Stimulated activated naive CD8-positive, alpha-beta T cell treated with anti-CD3 and anti-CD28 coated beads, Interleukin-15, amount 100 ng/mL, for 72 hours (primary cell): Measurements from ENCODE around the gene CC2D2A.

ENCODE experiments used
- ATAC-seq: fragments of 150-1000 bp; cut with Tn5 transposase; 2 replicates; pipeline ENCODE4 v1.10.0; 2021; ENCODE audit warnings: mild to moderate bottlenecking, moderate library complexity
- DNase-seq, 2 donors: peaks; one replicate each; pipeline ENCODE4 v3.0.0; 2021 to 2022
- H3K27ac Mint-ChIP-seq, 2 donors: one replicate each; pipeline ENCODE4 v1.8.0; 2022; ENCODE audit warnings: mild to moderate bottlenecking in 2 of 2, mixed read lengths in 2 of 2, moderate library complexity in 2 of 2
- H3K27me3 Mint-ChIP-seq: one replicate; pipeline ENCODE4 v1.8.0; 2022; ENCODE audit warnings: mixed read lengths
- H3K4me1 Mint-ChIP-seq: one replicate; pipeline ENCODE4 v1.8.0; 2022; ENCODE audit warnings: mild to moderate bottlenecking, mixed read lengths
- H3K4me3 Mint-ChIP-seq, 2 donors: one replicate each; pipeline ENCODE4 v1.8.0; 2022; ENCODE audit warnings: mild to moderate bottlenecking in 2 of 2, mixed read lengths in 2 of 2, moderate library complexity in 1 of 2
- H3K9me3 Mint-ChIP-seq, 2 donors: one replicate each; pipeline ENCODE4 v1.8.0; 2022; ENCODE audit warnings: mixed read lengths in 2 of 2

CC2D2A gene

DNA sequence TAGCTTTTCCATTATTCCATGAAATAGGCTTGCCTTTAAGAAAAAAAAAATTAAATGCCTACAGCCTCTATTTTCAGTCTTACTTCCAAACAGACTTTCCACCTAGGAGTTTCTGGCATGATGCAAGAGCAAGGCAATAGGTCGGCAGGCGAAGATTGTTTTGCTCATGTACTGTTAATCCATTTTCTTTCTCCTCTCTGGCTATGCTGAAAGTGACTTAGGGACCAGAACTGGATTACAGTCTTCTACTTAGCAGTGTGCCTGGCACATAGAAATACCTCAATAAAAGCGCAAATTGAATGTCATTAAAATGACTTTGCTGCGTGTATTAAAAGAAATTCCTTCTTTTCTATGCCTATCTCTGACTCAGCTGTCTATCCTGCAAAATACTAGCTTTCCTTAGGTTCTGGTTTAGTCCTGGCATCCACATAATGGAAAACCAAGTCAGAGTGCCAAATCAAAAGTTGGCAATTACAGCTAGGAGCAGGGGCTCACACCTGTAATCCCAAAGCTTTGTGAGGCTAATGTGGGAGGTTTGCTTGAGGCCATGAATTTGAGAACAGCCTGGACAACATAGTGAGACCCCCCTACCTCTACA, 51.9 kb downstream of the CC2D2A start:
- no peak overlapping the region for H3K4me3 Mint-ChIP-seq
- DNase-seq (no peak), ATAC-seq (no peak)
- H3K27me3 Mint-ChIP-seq, result no peaks in the 10 kb centered on the region
- no peak overlapping the region for H3K27ac Mint-ChIP-seq
- no peaks in the 10 kb centered on the region for H3K4me1 Mint-ChIP-seq
- peaks cover 13 to 22% of the 10 kb centered on the region in 2 donors for H3K9me3 Mint-ChIP-seq

DNA sequence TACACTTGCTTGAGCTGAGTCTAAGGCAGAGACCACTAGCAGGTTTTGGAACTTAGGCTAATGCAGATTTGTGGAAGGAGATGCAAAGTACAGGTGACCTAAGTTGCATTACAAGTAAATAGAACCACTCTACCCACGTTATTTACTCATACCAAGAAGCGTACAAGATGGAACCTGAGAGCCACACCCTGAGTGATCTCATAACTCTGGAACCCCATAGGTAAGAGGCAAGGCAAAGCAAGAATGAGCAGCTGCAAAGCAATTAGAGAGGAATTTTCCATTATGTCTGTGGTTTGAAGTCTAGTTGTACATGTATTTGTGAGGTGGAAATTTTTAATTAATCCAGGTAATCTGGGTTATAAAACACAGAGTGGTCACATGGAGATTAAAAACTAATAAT, 55.4 kb downstream of the CC2D2A start:
- DNase-seq (no peak), ATAC-seq (no peak)
- no peak overlapping the region for H3K27ac Mint-ChIP-seq
- H3K4me3 Mint-ChIP-seq, result no peak overlapping the region
- no peaks in the 10 kb centered on the region for H3K4me1 Mint-ChIP-seq
- H3K27me3 Mint-ChIP-seq, result no peaks in the 10 kb centered on the region
- no peaks in the 10 kb centered on the region for H3K9me3 Mint-ChIP-seq

DNA sequence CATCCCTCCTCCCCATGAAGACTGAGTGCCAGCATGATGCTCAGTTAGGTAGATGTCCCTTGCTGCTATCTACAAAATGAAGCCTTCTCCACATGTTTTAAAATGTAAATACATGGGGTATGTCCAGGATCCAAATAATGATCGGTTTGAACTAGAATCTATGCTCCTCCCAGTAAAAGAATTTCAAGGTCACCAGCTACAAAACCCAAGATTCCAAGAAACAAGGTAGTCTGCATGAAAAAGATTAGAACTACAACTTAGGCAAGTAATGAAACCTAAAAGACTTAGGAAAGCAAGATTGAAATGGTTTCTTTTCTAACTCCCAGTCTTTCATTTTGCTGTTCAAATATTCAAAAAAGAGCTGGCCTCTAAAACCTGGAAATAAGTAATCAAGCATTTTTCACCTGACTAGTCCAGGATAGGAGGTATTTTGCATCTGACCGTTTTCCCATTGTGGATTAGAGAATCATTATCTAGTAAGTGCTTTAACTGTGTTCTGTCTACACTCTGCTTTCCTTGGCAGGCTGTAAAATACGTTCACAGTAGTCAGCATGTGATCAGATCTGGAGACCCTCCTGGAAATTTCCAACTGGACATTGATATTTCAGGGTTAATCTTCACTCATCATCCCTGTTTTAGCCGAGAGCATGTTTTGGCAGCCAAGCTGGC, 57.4 kb downstream of the CC2D2A start:
- Mint-ChIP-seq H3K4me3 (no peak overlapping the region), H3K27me3 (no peaks in the 10 kb centered on the region), H3K27ac (no peak overlapping the region), H3K4me1 (no peaks in the 10 kb centered on the region), H3K9me3 (no peaks in the 10 kb centered on the region)
- no peak for ATAC-seq
- no peak for DNase-seq

DNA sequence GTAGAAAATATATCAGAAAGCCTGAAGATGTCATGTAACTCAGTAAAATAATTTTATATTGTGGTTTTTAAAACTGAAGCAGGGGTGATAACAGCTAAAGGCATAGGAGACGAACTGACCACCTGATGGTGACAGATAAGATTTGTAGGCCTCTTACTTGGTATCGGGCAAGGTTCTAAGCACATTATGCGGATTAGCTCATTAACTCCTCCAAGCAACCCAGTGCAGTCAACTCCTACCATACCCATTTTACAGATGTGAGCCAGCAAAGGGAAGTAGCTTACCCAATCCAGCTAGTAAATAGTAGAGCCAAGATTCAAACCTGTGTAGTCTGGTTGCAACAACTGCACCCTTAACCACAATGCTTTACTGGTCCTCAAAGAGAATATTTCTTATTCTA, 62.1 kb downstream of the CC2D2A start:
- ATAC-seq (no peak), DNase-seq (no peak)
- Mint-ChIP-seq H3K27me3 (no peaks in the 10 kb centered on the region), H3K27ac (no peak overlapping the region), H3K4me3 (no peak overlapping the region), H3K4me1 (no peaks in the 10 kb centered on the region), H3K9me3 (no peaks in the 10 kb centered on the region)

DNA sequence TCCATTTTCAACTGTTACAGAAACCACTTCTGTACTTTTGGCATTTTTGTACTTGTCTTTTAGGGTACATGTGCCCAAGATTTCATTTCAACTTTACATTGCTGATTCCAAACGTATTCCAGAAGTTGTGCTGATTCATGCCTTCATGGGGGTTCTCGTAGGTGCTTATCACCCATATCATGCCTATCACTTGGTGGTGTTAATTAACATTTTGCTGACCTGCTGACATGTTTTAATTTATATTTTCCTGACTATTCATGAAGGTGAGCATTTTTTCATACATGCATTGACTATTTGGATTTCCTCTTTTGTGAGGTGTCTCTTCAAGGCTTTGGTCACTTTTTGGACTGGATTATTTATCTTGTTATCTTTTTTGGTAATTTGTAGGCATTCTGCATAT, 64.1 kb downstream of the CC2D2A start:
- Mint-ChIP-seq H3K9me3 (no peaks in the 10 kb centered on the region), H3K4me3 (no peak overlapping the region), H3K27me3 (no peaks in the 10 kb centered on the region), H3K4me1 (no peaks in the 10 kb centered on the region), H3K27ac (peak overlapping the region in 1 of 2 donors; percentile 8)
- DNase-seq (no peak), ATAC-seq (no peak)

DNA sequence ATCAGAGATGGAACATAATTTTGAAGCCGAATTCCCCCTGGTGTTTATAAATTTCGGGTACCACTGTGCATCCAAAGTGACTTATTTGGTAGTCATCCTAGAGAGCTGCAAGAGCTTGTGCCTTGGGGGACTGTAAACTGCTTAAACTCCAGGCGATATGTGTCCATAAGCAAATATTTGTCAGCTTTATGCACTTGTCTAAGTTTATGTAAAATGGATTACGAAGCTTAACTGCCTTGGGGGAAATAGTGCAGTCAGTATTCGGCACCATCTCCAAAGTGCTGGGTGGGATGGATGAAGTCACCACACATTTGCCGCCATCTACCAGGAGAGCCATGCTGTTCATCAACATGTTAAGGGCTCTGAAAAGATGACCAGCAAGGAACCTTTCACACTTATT, 65.9 kb downstream of the CC2D2A start:
- H3K4me1 Mint-ChIP-seq, result no peaks in the 10 kb centered on the region
- H3K9me3 Mint-ChIP-seq, result no peaks in the 10 kb centered on the region
- H3K4me3 Mint-ChIP-seq, result no peak overlapping the region
- ATAC-seq (no peak), DNase-seq (no peak)
- H3K27ac Mint-ChIP-seq, result no peak overlapping the region
- no peaks in the 10 kb centered on the region for H3K27me3 Mint-ChIP-seq

DNA sequence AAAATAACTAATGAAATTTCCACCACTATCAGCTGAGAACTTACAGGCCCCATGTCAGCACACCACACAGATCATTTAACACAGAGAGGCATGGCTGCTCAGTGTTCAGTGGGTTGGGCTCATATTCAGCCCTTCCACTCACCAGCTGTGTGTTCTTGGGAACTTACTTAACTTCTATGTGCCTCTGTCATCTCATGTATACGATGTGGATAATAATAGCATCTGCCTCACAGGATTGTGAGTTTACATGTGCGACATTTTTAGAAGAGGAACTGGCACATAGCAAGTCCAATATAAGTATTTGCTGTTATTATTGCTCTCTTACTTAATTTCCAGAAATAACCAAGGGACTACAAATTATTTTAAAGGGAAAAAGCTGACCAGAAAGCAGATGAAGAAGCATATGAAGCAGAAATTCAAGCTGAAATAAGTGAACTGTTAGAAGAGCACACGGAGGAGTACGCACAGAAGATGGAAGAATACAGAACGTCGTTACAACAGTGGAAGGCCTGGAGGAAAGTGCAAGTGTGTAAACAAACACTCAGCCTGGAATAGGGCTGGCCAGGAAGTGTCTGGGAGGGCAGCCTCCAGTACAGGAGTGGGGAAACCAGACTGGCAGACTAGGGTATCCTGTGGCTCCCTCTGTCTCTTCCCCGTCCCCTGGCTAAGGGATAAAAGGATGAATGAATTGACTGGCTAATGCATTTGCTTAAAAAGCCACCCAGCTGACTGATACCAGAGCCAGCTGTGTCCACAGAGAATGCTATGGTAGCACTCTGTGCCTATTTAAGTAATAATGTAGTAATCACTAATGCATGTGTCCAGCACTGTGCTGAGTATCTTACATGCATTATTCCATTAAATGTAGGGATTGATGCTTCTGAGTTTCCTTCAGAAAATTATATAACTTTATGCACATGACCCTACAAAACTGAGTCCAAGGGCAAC, 67.1 kb downstream of the CC2D2A start:
- no peaks in the 10 kb centered on the region for H3K27me3 Mint-ChIP-seq
- H3K4me3 Mint-ChIP-seq, result no peak overlapping the region
- no peaks in the 10 kb centered on the region for H3K9me3 Mint-ChIP-seq
- no peak for ATAC-seq
- H3K4me1 Mint-ChIP-seq, result no peaks in the 10 kb centered on the region
- H3K27ac Mint-ChIP-seq, result no peak overlapping the region
- DNase-seq, result no peak

DNA sequence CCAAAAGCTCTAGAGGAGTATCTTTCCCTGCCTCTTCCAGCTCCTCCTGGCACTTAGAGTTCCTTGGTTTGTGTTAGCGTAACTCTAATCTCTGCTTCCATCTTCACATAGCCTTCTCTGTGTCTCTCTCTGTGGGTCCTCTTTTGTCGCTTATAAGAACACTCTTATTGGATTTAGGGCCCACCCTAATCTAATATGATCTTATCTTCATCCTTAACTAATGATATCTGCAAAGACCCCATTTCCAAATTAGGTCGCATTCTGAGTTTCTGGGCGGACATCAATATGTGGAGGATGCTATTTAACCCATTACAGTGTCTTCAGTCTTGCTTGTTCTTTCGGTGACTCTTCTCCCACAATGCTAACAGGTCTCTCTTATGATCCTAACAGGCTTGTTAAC, 72.3 kb downstream of the CC2D2A start:
- DNase-seq (no peak), ATAC-seq (no peak)
- Mint-ChIP-seq H3K27ac (no peak overlapping the region), H3K27me3 (no peaks in the 10 kb centered on the region), H3K4me3 (no peak overlapping the region), H3K4me1 (no peaks in the 10 kb centered on the region), H3K9me3 (no peaks in the 10 kb centered on the region)

DNA sequence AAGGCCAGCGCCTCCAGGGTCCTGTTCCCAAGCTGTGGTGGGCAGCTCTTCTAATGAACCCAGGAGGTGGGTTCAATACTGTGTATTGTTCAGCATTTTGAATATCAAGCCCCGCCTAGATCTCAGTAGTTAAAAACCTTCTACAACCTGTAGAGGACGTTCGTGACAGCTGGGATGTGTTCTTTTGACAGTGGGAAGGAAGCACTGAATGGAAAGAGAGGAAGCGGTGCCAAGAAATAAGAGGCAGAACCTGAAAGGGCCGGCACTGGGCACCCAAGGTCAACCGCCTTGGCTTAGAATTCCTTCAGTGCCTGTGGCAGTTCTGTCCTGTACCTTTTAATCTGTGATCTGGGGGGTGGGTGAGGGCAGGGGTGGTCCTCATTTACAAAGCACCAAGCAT, 73.1 kb downstream of the CC2D2A start:
- no peak for DNase-seq
- no peaks in the 10 kb centered on the region for H3K27me3 Mint-ChIP-seq
- peaks cover 7% of the 10 kb centered on the region for H3K4me1 Mint-ChIP-seq
- no peak overlapping the region for H3K4me3 Mint-ChIP-seq
- ATAC-seq, result no peak
- H3K9me3 Mint-ChIP-seq, result no peaks in the 10 kb centered on the region
- H3K27ac Mint-ChIP-seq, result no peak overlapping the region

DNA sequence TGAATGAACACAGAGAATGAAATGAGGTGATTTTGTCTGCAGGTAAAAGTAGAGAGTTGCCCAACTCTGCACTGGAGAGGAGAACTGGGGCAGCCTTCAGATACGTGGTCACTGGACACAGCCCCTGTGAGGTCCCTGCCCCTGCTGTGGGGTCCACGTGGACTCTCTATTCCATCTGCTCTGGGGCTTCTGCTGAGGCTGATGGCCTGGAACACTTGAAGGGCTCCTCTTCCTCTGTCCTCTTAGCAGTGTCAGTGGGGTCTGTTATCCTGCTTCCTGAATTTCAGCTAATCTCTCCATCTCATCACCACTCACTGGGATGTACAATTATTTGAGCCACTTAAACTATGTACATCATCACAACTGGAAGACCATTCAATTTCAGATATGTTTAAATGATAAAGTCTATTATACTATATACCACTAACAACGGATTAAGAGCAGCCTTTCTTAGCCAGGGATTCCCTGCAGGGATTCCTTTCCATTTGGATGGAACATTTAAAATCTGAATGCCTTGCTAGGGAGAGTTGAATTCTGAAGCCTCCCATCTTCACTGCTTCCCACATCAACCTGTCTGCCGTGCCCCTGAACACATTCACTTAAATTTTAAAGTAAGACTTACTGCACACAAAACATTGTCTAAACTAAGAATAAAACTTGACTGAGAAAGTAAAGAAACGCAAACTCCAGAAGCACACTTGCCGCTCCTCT, 74.0 kb downstream of the CC2D2A start:
- Mint-ChIP-seq H3K27ac (peak overlapping the region in 1 of 2 donors; percentile 18), H3K4me1 (peaks cover 13% of the 10 kb centered on the region), H3K9me3 (no peaks in the 10 kb centered on the region), H3K4me3 (no peak overlapping the region), H3K27me3 (no peaks in the 10 kb centered on the region)
- DNase-seq, result no peak
- no peak for ATAC-seq

DNA sequence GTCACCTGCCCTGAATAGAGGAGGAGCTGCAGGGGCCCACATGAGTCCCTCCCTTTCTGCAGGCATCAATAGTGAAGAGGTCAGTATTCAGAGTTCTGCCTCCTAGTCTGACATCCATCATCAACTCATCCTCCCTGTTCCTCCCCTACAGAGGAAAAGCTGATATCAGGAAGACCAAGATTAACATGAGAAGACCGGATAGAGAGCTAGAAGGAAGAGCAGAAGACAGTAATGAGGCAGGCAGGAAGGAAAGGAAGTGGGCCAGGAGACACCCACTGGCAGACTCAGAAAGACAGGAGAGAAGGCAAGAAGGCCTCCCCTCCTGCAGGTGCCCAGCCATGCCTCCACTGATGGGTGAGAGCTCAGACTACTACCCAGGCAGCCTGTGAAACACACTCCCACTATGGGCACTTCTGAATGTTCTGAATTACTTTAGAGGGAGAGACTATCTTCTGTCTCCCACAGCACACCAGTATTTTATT, 74.6 kb downstream of the CC2D2A start:
- Mint-ChIP-seq H3K27me3 (no peaks in the 10 kb centered on the region), H3K4me1 (peaks cover 13% of the 10 kb centered on the region), H3K4me3 (no peak overlapping the region), H3K9me3 (no peaks in the 10 kb centered on the region), H3K27ac (peak overlapping the region in 1 of 2 donors; percentile 18)
- ATAC-seq, result no peak
- DNase-seq, result no peak

DNA sequence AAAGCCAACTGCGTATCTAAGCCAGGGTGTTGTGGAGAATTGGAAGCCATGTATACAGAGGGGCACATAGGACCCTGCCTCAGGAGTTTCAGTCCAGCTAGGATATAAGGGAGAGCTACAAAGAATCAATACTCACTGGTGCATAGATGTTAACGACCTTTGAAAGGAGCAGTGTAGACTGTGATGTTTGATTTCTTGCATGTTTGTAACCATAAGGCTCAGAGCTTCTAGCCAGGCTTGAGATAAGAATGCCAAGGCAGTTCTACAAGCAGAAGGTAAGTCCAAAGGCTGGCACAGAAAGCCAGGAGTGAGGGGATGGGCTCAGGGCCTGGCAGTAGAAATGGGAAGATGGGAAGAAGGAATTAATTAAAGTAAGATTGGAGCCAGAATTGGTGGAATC, 75.7 kb downstream of the CC2D2A start:
- Mint-ChIP-seq H3K27me3 (no peaks in the 10 kb centered on the region), H3K4me3 (no peak overlapping the region), H3K27ac (peak overlapping the region; percentile 5 to 50), H3K9me3 (no peaks in the 10 kb centered on the region), H3K4me1 (peaks cover 13% of the 10 kb centered on the region)
- DNase-seq (no peak), ATAC-seq (no peak)

DNA sequence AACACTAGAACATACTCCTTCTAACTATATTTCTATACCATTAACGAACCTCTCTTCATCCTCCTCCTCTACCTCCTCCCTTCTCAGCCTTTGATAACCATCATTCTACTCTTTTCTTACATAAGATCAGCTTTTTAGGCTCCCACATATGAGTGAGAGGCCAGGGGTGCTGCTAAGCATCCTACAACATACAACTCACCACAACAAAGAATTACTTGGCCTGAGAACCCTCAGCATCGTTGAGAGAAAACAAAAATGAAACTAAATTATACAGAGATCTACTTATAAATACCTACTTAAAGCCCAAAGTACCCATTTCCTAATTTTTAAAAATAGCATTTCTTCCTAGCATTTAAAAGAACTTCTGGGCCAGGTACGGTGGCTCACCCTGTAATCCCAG, 77.7 kb downstream of the CC2D2A start:
- peak overlapping the region in 1 of 2 donors; percentile 75 for H3K27ac Mint-ChIP-seq
- peaks cover 13% of the 10 kb centered on the region for H3K4me1 Mint-ChIP-seq
- H3K9me3 Mint-ChIP-seq, result no peaks in the 10 kb centered on the region
- no peaks in the 10 kb centered on the region for H3K27me3 Mint-ChIP-seq
- DNase-seq (no peak), ATAC-seq (peak; percentile 84)
- H3K4me3 Mint-ChIP-seq, result peak overlapping the region; percentile 17 to 38

DNA sequence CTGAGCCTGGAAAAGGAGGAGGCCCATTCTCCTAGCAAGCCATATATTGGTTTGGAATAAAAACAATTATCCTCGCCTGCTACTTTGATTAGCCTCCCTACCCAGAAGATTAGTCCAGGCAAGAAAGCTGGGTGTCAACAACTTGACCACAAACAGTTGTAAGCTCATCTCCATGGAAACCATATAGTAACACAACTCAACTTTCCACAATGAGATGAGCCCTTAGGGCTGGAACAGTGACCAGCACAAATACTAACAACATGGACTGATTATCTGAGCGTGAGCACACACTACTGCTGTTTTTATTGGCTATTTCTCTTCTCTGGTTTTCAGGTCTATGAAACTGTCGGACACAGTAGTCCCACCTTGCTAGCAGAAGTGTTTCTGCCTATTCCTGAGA, 80.8 kb downstream of the CC2D2A start:
- Mint-ChIP-seq H3K4me1 (peaks cover 13% of the 10 kb centered on the region), H3K9me3 (no peaks in the 10 kb centered on the region), H3K27ac (no peak overlapping the region), H3K4me3 (no peak overlapping the region), H3K27me3 (no peaks in the 10 kb centered on the region)
- DNase-seq (no peak), ATAC-seq (no peak)

DNA sequence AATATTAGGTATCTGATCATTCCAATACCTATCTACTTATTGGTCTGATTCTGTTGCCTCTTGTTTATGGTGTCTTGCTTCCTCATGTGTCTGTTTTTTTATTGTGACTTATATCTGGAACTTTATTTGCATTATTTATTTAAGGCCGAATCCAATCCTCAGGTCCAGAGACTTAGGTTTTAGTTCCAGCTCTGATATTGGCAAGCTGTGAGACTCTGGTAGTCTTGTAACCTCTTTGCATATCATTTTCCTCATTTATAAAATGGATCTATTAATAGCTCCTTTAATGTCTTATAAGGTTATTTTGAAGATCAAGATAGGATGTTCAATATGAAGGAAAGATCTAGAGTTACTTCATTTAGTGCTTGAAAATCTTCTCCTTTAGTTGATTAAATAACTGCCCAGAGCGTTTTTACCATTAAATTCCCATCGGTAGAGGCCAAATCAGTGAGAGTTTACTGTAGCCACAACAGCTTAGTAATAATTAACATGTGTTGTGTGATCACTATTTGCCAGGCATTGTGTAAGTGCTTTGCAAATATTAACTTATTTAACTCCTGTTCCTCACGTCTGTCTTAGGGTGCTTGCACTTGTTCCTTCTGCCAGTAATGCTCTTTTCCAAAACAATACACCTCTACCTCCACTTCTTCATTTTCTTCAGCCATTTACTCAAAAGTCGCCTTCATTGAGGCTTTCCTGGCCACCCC, 82.2 kb downstream of the CC2D2A start:
- no peak overlapping the region for H3K27ac Mint-ChIP-seq

More for the DNA sequence above, 82.2 kb downstream of the CC2D2A start:
- ATAC-seq (no peak), DNase-seq (no peak)
- H3K27me3 Mint-ChIP-seq, result no peaks in the 10 kb centered on the region
- no peak overlapping the region for H3K4me3 Mint-ChIP-seq
- peaks cover 13% of the 10 kb centered on the region for H3K4me1 Mint-ChIP-seq
- no peaks in the 10 kb centered on the region for H3K9me3 Mint-ChIP-seq
